TTC549 (cell line): Measurements from ENCODE around the gene ABLIM2.

Experiments used
- FAIRE-seq: peaks from 2 replicates; lab custom pipeline; 2012; peaks lifted over from hg19 to GRCh38; lab: Jason Lieb, UNC

ABLIM2 gene

DNA sequence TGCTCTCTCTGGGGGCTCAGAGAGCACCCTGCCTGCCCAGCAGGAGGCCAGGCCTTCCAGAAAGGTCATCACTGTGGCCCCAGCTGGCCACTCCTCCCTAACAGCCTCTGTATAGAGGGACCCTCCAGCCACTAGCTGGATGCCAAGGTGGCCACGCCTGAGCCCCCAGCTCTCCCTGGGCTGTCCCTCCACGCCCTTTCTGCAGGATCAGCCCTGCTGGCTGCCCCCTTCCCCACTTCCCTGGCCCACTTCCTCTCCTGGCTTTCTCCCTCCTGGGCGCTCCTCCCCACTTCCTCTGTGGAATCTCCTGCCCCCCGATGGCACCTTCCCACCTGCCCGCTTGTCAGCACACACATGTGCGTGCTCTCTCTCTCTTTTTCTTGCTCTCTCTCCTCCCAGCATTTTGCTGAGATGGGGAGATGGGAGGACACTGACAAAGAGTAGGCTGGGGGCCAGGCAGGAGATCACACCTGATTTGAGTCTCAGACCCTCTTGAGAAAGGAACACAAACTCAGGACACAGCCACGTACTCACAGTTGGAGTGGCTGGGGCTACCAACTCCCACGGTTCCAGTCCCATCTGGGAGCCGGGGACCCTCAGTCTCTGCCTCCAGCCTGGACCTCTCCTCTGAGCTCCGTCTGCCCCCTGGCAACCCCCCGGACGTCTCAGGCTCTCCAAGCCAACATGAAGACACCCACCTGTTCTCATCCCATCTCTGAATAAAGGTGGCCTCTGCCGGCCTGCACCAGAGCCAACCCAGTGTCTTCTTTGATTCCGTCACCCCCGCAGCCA lies 156.9 kb downstream of the ABLIM2 start:
- FAIRE-seq: no peak

GRCh38 chr4:8000721-8001491 lies 157.7 kb downstream of the ABLIM2 start:
- no peak for FAIRE-seq

GRCh38 chr4:8000247-8000646 lies 158.4 kb downstream of the ABLIM2 start:
- no peak for FAIRE-seq

DNA sequence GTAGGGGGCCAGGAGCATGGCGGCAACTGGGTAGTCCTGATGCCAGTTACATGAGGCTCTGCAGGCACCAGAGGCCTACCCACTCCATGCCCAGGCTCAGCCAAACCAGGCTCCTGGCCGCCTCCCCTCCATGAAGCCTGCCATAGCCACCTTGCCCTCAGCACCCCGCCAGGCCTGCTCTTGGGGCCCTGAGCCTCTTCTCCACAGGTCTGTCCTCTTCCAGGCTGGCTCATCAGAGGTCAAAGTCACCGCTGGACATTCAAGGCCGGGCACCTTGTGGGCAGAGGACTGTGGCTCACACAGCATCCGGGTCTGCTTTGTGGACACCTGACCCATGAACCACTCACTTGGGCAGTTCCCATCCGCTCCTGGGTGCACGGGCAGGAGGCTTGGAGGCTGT lies 158.9 kb downstream of the ABLIM2 start:
- no peak for FAIRE-seq

DNA sequence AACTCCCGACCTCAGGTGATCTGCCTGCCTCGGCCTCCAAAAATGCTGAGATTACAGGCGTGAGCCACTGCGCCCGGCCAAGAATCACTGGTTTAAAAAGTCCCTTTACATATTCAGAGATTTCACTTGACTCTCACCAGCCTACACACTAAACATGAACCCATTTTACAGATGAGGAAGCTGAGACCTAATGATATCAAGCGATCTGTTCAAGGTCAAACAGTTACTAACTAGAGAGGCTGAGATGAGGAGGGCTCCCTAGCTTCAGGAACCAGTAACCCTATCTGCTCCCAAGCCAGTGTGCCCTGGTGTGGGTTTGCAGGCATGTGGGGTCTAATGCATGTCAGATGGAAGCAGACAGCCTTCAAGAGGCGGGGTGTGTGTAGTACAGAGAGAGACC lies 159.3 kb downstream of the ABLIM2 start:
- no peak for FAIRE-seq

- FAIRE-seq: no peak
These were observed 160.2 kb downstream of the ABLIM2 start for GRCh38 chr4:7998447-7998846.

DNA sequence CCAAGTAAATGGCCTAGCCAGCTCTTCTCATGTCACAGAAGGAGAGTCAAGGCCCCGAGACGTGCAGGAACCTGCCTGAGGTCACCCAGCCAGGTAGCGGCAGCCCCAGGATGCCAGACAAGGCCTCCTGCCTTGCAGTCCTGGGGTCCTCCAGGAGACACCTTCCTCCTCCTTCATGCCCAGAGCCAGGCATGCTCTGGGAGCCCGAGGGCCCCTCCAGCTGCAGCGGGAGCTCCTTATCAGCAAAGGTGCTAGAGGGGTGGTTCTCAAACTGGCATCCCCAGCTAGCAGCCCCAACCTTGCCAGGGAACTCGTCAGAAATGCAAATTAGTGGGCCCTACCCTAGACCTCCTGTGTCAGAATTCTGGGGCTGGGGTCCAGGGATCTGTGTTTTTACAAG lies 162.7 kb downstream of the ABLIM2 start:
- FAIRE-seq: no peak

- FAIRE-seq: no peak
These were observed 163.5 kb downstream of the ABLIM2 start for GRCh38 chr4:7995135-7995534.

DNA sequence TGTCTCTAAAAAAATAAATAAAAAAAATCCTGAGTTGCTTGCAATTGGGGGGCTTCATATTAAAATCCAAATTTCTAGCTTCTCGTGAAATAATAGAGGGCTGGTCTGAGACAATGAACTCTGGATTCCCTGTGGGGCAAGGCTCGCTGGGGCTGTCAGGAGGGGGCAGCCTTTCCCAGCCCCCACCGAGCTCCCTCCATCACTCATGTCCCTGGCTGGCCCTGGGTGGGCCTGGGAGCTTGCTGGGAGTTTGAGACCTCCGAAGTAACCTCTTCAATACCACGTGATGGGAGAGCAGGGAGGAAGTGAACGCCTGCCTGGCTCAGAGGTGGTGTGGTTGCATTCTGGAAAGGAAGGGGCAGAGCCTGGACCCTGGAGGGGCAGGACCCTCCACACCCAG lies 164.9 kb downstream of the ABLIM2 start:
- no peak for FAIRE-seq

DNA sequence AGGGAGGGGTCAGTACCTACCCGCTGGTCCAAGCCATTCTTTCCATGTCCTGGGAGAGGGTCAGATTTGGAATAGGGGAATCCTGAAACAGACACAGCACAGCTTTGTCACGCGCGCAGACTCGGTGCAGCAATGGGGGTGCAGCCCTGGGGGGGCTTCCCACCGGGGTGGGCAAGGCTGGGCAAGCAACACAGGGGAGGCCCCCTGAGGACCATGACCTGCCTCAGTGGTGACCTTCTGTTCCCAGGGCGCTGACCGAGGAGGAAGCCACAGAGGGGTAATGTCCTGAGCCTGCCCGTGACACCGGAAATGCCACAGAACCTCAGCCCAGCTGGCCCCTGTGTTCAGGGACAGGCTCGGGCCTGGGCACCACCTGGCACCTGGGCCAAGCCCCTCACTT lies 165.8 kb downstream of the ABLIM2 start:
- FAIRE-seq: no peak

GRCh38 chr4:7990807-7991459 lies 167.7 kb downstream of the ABLIM2 start:
- no peak for FAIRE-seq

GRCh38 chr4:7989654-7990053 lies 169.0 kb downstream of the ABLIM2 start:
- no peak for FAIRE-seq

GRCh38 chr4:7988437-7988836 lies 170.2 kb downstream of the ABLIM2 start:
- FAIRE-seq: no peak

DNA sequence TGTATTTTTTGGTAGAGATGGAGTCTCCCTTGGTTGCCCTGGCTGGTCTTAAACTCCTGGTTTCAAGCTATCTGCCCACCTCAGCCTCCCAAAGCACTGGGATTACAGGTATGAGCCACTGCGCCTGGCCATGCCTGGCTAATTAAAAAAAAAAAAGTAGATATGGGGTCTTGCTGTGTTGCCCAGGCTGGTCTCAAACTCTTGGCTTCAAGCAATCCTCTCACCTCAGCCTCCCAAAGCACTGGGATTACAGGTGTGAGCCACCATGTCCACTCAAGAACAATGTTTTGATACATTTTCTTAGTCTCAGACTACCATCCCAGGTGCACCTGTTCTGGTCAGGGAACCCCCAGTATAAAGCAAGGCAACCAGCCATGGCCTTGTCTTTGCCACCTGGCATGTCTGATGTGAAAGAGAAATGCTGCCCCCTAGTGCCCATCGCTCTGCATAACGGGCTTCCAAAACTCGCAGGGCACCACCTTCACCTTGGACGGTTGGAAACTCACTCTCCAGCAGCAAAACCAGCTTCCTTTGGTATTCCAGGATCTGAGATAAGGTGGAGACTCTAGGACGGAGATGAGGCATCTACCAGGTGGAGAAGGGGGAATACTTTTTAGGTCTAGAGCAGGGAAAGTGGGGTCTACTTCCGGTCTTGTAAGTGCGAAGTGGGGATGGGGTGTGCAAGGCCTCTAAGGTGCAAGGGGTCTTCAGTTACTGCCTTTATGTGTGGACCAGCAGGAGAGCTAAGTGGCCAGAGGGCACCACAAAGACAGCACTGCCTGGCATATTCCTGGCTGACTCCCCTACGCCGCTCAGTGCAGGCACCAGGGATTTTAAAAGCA lies 171.2 kb downstream of the ABLIM2 start:
- no peak for FAIRE-seq

GRCh38 chr4:7985891-7986441 lies 172.6 kb downstream of the ABLIM2 start:
- FAIRE-seq: no peak

- no peak for FAIRE-seq
These were observed 173.5 kb downstream of the ABLIM2 start for GRCh38 chr4:7985072-7985471.

GRCh38 chr4:7984286-7984925 lies 174.2 kb downstream of the ABLIM2 start:
- no peak for FAIRE-seq

- no peak for FAIRE-seq
These were observed 175.3 kb downstream of the ABLIM2 start for GRCh38 chr4:7983296-7983695.

- no peak for FAIRE-seq
These were observed 176.7 kb downstream of the ABLIM2 start for GRCh38 chr4:7981738-7982394.

DNA sequence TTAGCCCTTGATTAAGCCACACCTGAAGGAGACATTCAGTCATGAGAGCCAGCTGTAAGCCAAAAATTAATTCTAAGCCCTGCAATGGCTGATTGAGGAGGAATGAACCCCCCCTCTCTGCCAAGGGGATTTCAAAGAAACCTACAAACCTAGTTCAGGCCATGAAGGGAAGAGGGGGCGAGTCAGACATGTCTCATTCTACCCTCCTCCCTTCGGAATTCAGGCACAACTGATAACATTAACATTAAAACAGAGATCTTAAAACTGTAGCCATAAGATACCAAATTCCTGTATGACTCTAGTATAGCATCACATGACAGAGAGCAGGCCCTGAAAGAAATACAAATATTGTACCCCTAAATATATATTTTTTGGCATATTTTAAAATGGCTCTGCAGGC lies 178.6 kb downstream of the ABLIM2 start:
- no peak for FAIRE-seq

DNA sequence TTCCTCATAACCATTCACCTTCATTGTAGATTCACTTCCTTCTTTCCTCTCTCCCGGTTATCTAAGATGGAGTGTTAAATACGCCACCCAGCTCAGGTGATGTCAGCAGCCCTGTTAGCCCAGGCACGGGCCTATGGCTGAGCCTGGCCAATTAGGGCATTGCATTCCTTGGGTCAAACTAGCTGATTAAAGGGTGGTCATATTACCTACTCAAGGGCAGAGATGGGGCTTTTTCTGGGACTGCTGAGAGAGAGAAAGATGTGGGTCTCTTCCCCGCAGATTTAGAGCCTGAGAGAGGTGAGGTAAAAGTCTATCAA lies 179.0 kb downstream of the ABLIM2 start:
- FAIRE-seq: no peak
